Immature natural killer cell (primary cell): ENCODE results near the gene TPM2. TPM values are rescaled to one million over a fixed set of nuclear protein-coding genes. Genes with fewer than 3 reads are reported as not detected.

Source experiments
- DNase-seq, 3 donors: peaks; one replicate each; pipeline ENCODE4 v3.0.0; 2022; ENCODE audit warnings: mixed read lengths in 1 of 3
- H3K27ac Mint-ChIP-seq, 6 donors: one replicate each; pipeline ENCODE4 v1.8.0; 2020; ENCODE audit warnings: mixed read lengths in 6 of 6, mild to moderate bottlenecking in 5 of 6, inconsistent platforms in 4 of 6, moderate library complexity in 3 of 6
- H3K27me3 Mint-ChIP-seq, 3 donors: one replicate each; pipeline ENCODE4 v1.8.0; 2020 to 2021; ENCODE audit warnings: low read depth in 3 of 3, mild to moderate bottlenecking in 3 of 3, mixed read lengths in 3 of 3, moderate library complexity in 3 of 3, inconsistent platforms in 1 of 3
- H3K36me3 Mint-ChIP-seq, 3 donors: one replicate each; pipeline ENCODE4 v1.8.0; 2020; ENCODE audit warnings: mixed read lengths in 3 of 3, inconsistent platforms in 2 of 3, mild to moderate bottlenecking in 2 of 3
- H3K4me1 Mint-ChIP-seq, 2 donors: one replicate each; pipeline ENCODE4 v1.8.0; 2020; ENCODE audit warnings: inconsistent platforms in 2 of 2, mild to moderate bottlenecking in 2 of 2, mixed read lengths in 2 of 2, moderate library complexity in 1 of 2
- H3K4me3 Mint-ChIP-seq, 5 donors: one replicate each; pipeline ENCODE4 v1.8.0; 2020; ENCODE audit warnings: mild to moderate bottlenecking in 5 of 5, mixed read lengths in 5 of 5, inconsistent platforms in 3 of 5, moderate library complexity in 3 of 5
- H3K9me3 Mint-ChIP-seq, 6 donors: one replicate each; pipeline ENCODE4 v1.8.0; 2020; ENCODE audit warnings: mild to moderate bottlenecking in 6 of 6, mixed read lengths in 6 of 6, inconsistent platforms in 4 of 6, moderate library complexity in 3 of 6
- polyA plus RNA-seq, 3 donors: library from polyadenylated mRNA; unstranded; fragments of 300-500 nt; fragmentation: Illumina TruSeq; gene quantifications; one replicate each; pipeline ENCODE4 v1.2.3, GENCODE V29; 2021

The TPM2 gene
- polyA plus RNA-seq, 3 donors from 2014 or later = 0.28 TPM; not detected in 2

GRCh38 chr9:35684921-35685320 lies 4.8 kb downstream of the TPM2 start:
- Mint-ChIP-seq H3K36me3 (no peaks in the 10 kb centered on the region), H3K27me3 (peaks cover 0 to 3% (median under 1%) of the 10 kb centered on the region in 3 donors), H3K4me3 (no peak overlapping the region), H3K9me3 (no peaks in the 10 kb centered on the region), H3K27ac (no peak overlapping the region), H3K4me1 (peaks cover 0 to 5% of the 10 kb centered on the region in 2 donors)
- no peak for DNase-seq

- H3K36me3 Mint-ChIP-seq = no peaks in the 10 kb centered on the region
- no peak for DNase-seq
- H3K4me3 Mint-ChIP-seq = no peak overlapping the region
- H3K9me3 Mint-ChIP-seq = no peaks in the 10 kb centered on the region
- peaks cover 0 to 5% (median 5%) of the 10 kb centered on the region in 3 donors for H3K27me3 Mint-ChIP-seq
- H3K27ac Mint-ChIP-seq = no peak overlapping the region
- H3K4me1 Mint-ChIP-seq = no peaks in the 10 kb centered on the region
These were observed 6.4 kb downstream of the TPM2 start for GRCh38 chr9:35683323-35683722.

- H3K4me1 Mint-ChIP-seq = no peaks in the 10 kb centered on the region
- no peaks in the 10 kb centered on the region for H3K9me3 Mint-ChIP-seq
- no peak overlapping the region for H3K4me3 Mint-ChIP-seq
- no peak for DNase-seq
- H3K36me3 Mint-ChIP-seq = no peaks in the 10 kb centered on the region
- peaks cover 0 to 5% (median 5%) of the 10 kb centered on the region in 3 donors for H3K27me3 Mint-ChIP-seq
- H3K27ac Mint-ChIP-seq = no peak overlapping the region
These were observed 7.0 kb downstream of the TPM2 start for GRCh38 chr9:35682520-35683315.

- Mint-ChIP-seq H3K9me3 (no peaks in the 10 kb centered on the region), H3K36me3 (no peaks in the 10 kb centered on the region), H3K4me1 (no peaks in the 10 kb centered on the region), H3K4me3 (no peak overlapping the region), H3K27me3 (peaks cover 0 to 5% (median 5%) of the 10 kb centered on the region in 3 donors), H3K27ac (no peak overlapping the region)
- DNase-seq = no peak
These were observed 7.7 kb downstream of the TPM2 start for GRCh38 chr9:35682051-35682450.

- H3K4me1 Mint-ChIP-seq = peaks cover 1 to 2% of the 10 kb centered on the region in 2 donors
- H3K27ac Mint-ChIP-seq = peak overlapping the region in 2 of 6 donors; percentile 26 to 48
- no peaks in the 10 kb centered on the region for H3K9me3 Mint-ChIP-seq
- H3K36me3 Mint-ChIP-seq = no peaks in the 10 kb centered on the region
- no peak for DNase-seq
- H3K4me3 Mint-ChIP-seq = no peak overlapping the region
- peaks cover under 1 to 5% (median 5%) of the 10 kb centered on the region in 3 donors for H3K27me3 Mint-ChIP-seq
These were observed 8.3 kb downstream of the TPM2 start for GRCh38 chr9:35681341-35682002.

GRCh38 chr9:35680331-35681105 lies 9.2 kb downstream of the TPM2 start:
- DNase-seq = no peak

GRCh38 chr9:35679766-35680330 lies 9.9 kb downstream of the TPM2 start:
- Mint-ChIP-seq H3K27me3 (peaks cover 4 to 6% (median 5%) of the 10 kb centered on the region in 3 donors), H3K9me3 (no peaks in the 10 kb centered on the region), H3K27ac (no peak overlapping the region), H3K4me1 (peaks cover 6 to 7% of the 10 kb centered on the region in 2 donors), H3K4me3 (no peak overlapping the region), H3K36me3 (no peaks in the 10 kb centered on the region)
- no peak for DNase-seq

More at GRCh38 chr9:35680331-35681105, 9.2 kb downstream of the TPM2 start:
- H3K27me3 Mint-ChIP-seq = peaks cover 4 to 6% (median 5%) of the 10 kb centered on the region in 3 donors
- H3K27ac Mint-ChIP-seq = no peak overlapping the region
- H3K9me3 Mint-ChIP-seq = no peaks in the 10 kb centered on the region
- H3K36me3 Mint-ChIP-seq = no peaks in the 10 kb centered on the region
- H3K4me1 Mint-ChIP-seq = peaks cover 5 to 6% of the 10 kb centered on the region in 2 donors
- H3K4me3 Mint-ChIP-seq = no peak overlapping the region

- Mint-ChIP-seq H3K9me3 (no peaks in the 10 kb centered on the region), H3K27me3 (peaks cover 4 to 10% (median 6%) of the 10 kb centered on the region in 3 donors), H3K4me3 (no peak overlapping the region), H3K27ac (no peak overlapping the region), H3K36me3 (no peaks in the 10 kb centered on the region), H3K4me1 (peaks cover 12 to 13% of the 10 kb centered on the region in 2 donors)
- DNase-seq = no peak
These were observed 10.6 kb downstream of the TPM2 start for GRCh38 chr9:35679091-35679490.

GRCh38 chr9:35675732-35676392 lies 13.9 kb downstream of the TPM2 start:
- Mint-ChIP-seq H3K9me3 (no peaks in the 10 kb centered on the region), H3K36me3 (no peaks in the 10 kb centered on the region), H3K27ac (no peak overlapping the region), H3K4me3 (peak overlapping the region; percentile 47 to 81 (median 74)), H3K27me3 (peaks cover 2 to 10% (median 9%) of the 10 kb centered on the region in 3 donors), H3K4me1 (peaks cover 12 to 13% of the 10 kb centered on the region in 2 donors)
- peak in 2 of 3 donors; percentile 22 to 25 for DNase-seq

GRCh38 chr9:35675204-35675603 lies 14.5 kb downstream of the TPM2 start:
- Mint-ChIP-seq H3K4me3 (peak overlapping the region; percentile 47 to 80 (median 66)), H3K4me1 (peaks cover 12 to 13% of the 10 kb centered on the region in 2 donors), H3K27me3 (peaks cover 2 to 10% (median 9%) of the 10 kb centered on the region in 3 donors), H3K36me3 (no peaks in the 10 kb centered on the region), H3K9me3 (no peaks in the 10 kb centered on the region), H3K27ac (no peak overlapping the region)
- DNase-seq = no peak

GRCh38 chr9:35674025-35674361 lies 15.7 kb downstream of the TPM2 start:
- peaks cover 12 to 13% of the 10 kb centered on the region in 2 donors for H3K4me1 Mint-ChIP-seq
- no peaks in the 10 kb centered on the region for H3K9me3 Mint-ChIP-seq
- peaks cover 0 to 10% (median 8%) of the 10 kb centered on the region in 3 donors for H3K27me3 Mint-ChIP-seq
- H3K27ac Mint-ChIP-seq = no peak overlapping the region
- no peaks in the 10 kb centered on the region for H3K36me3 Mint-ChIP-seq
- peak overlapping the region in 1 of 5 donors; percentile 33 for H3K4me3 Mint-ChIP-seq
- no peak for DNase-seq

GRCh38 chr9:35673132-35674024 lies 16.3 kb downstream of the TPM2 start, which contains the start of gene CA9:
TSS of gene CA9 (plus strand) at chr9:35673928. CDS start at chr9:35673960, 32 bp downstream.
- H3K27me3 Mint-ChIP-seq = peaks cover 0 to 10% (median 5%) of the 10 kb centered on the region in 3 donors
- DNase-seq = no peak
- H3K4me3 Mint-ChIP-seq = peak within 1 kb of the TSS; percentile 33 to 65 (median 49)
- no peaks in the 10 kb centered on the region for H3K9me3 Mint-ChIP-seq
- H3K27ac Mint-ChIP-seq = peak within 1 kb of the TSS in 1 of 6 donors; percentile 62
- peaks cover 12 to 13% of the 10 kb centered on the region in 2 donors for H3K4me1 Mint-ChIP-seq
- no peaks in the 10 kb centered on the region for H3K36me3 Mint-ChIP-seq
